ENCODE results near the gene NTRK3.

DNA sequence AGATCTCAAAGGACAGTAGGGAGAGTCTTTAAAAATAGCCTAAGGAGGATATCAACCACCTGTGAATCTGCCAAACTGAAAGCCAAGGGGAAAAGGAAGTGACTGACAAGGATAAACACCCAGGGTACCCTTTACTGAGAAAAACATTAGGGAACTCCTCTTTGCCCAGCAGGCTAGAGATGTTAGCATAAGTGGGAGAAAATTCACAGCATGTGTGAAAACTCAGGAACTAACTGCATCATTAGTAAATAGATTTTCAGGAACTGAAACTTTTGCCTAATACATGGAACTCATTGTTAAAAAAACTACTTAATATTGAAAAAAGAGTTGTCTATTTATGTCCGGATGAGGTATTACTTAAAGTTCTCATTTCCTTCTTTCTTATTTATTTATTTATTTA lies 375.5 kb downstream of the NTRK3 start:
- TF ChIP-seq EZH2 (IDR thresholded peaks at IDR 0.05), result no peak
- TF ChIP-seq POLR2AphosphoS5 (IDR thresholded peaks at IDR 0.05; ENCODE audit: borderline replicate concordance, low read depth, low read length), result no peak
- TF ChIP-seq FOXP2 (optimal IDR thresholded peaks at IDR 0.05; ENCODE audit: control extremely low read depth, extremely low read length, insufficient read depth), result no peak

All from SK-N-MC (cell line).